Measurements from ENCODE around the gene JAG1. TPM values are rescaled to one million over a fixed set of nuclear protein-coding genes. Genes with fewer than 3 reads are reported as not detected.

Gene JAG1
- total RNA-seq, 2 experiments from 2014 or later: 0.15 to 0.40 TPM

DNA sequence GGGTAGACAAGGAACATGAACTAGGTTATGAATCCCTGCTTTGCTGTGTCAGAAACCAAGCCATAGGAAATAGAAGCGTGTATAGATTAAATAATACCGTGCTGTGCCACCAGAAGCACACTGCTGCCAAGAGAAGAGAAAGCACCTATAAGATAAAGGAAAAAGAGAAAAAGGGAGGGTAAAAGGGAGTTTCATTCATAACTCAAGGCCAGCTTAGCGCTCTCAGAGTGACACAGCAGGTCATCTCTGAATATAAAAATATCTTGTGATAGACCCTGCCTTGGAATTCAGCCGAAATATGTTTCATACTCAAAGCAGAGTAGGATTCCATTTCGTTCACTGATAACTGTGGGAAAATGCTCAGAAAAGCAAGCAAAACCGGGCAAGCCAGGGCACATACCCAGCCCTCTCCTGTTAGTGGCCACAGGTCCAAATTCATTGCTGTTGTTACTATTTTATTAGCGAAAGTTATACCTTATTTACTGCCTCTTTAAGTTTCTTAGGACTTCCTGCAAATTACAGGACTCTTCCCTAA is 8.7 kb downstream of the JAG1 start:
- Mint-ChIP-seq H3K36me3 (no peaks in the 10 kb centered on the region), H3K27ac (no peak overlapping the region), H3K27me3 (peaks cover 47% of the 10 kb centered on the region), H3K9me3 (no peaks in the 10 kb centered on the region), H3K4me3 (no peak overlapping the region), H3K4me1 (ENCODE audit: low read depth) (no peaks in the 10 kb centered on the region)
- intact Hi-C loops (cut with micrococcal nuclease): no loop called here
- ChIA-PET POLR2A (no interaction called here), CTCF (no interaction called here)
- DNase-seq: no peak

DNA sequence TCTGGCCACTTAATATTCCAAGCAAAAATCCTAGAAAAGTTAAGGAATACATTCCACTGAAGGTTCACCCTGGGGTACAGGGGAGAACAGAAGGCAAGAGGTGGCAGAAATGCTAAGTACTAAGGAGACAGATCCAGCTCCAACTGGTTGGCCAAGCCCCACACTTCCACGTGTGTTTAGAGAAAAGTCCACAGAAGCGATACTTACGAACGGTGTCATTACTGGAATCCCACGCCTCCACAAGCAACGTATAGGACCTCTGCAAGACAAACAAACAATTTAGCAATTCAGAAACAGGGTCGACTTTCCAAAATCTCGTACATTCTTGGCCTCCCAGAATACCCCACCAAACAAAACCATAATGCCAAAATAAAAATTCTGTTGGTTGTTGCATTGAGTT is 10.0 kb downstream of the JAG1 start:
- no peak overlapping the region for H3K4me3 Mint-ChIP-seq
- H3K9me3 Mint-ChIP-seq: no peaks in the 10 kb centered on the region
- CTCF ChIA-PET: no interaction called here
- intact Hi-C loops (cut with micrococcal nuclease): no loop called here
- peaks cover 45% of the 10 kb centered on the region for H3K27me3 Mint-ChIP-seq
- POLR2A ChIA-PET: no interaction called here
- no peak for DNase-seq
- no peaks in the 10 kb centered on the region for H3K36me3 Mint-ChIP-seq
- H3K4me1 Mint-ChIP-seq (ENCODE audit: low read depth): no peaks in the 10 kb centered on the region
- H3K27ac Mint-ChIP-seq: no peak overlapping the region

- intact Hi-C loops (cut with micrococcal nuclease): no loop called here
- Mint-ChIP-seq H3K36me3 (no peaks in the 10 kb centered on the region), H3K4me1 (ENCODE audit: low read depth) (no peaks in the 10 kb centered on the region), H3K4me3 (no peak overlapping the region), H3K9me3 (no peaks in the 10 kb centered on the region), H3K27ac (no peak overlapping the region), H3K27me3 (peaks cover 44% of the 10 kb centered on the region)
- ChIA-PET POLR2A (interaction anchor here (0.5 kb wide), 1 partner anchor 1084 kb away, joined by 3 read pairs; no protein-coding TSS in a partner anchor), CTCF (no interaction called here)
- no peak for DNase-seq
These were observed 10.9 kb downstream of the JAG1 start for GRCh38 chr20:10662661-10663458.

DNA sequence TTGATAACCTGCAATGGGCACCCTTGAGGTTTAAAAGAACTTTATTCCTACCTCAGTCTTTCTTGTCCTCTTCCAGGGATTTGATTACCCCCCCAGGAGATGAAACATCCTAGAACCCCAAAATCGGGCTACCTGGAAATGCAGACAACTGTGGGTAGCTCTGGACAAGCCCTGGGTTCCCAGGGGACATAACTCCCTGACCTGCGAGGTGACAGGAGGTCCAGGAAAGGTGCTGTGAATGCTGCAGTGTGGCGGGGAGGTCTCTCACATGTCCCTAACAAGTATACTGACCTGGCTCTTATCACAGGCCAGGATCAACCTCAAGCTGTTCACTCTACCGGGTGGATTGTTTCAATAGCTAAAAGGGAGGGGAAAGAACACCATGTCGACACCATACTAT is 11.6 kb downstream of the JAG1 start:
- CTCF ChIA-PET: no interaction called here
- intact Hi-C loops (cut with micrococcal nuclease): no loop called here
- no peak overlapping the region for H3K27ac Mint-ChIP-seq
- H3K36me3 Mint-ChIP-seq: no peaks in the 10 kb centered on the region
- POLR2A ChIA-PET: interaction anchor here (0.5 kb wide), 1 partner anchor 1083 kb away, joined by 3 read pairs; no protein-coding TSS in a partner anchor
- H3K4me1 Mint-ChIP-seq (ENCODE audit: low read depth): no peaks in the 10 kb centered on the region
- DNase-seq: no peak
- H3K9me3 Mint-ChIP-seq: no peaks in the 10 kb centered on the region
- peaks cover 40% of the 10 kb centered on the region for H3K27me3 Mint-ChIP-seq
- no peak overlapping the region for H3K4me3 Mint-ChIP-seq

DNA sequence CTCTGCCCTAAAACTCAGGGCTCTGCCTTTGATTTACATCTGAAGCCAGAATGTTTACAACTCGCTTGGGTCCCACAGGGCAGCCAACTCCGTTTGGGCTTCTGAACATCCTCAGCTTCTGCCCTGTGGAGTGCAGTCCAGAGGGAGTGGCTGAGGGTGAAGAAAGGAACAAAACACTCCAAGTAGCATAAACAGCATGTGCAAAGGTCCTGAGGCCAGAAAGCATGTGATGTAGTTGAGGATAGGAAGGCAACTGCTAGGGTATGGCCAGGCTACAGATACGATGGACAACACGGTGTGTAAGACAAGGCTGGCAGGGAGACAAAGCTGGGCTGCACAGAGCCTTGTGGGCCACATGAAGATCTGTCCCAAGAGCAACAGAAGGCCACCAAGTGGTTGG is 12.5 kb downstream of the JAG1 start:
- H3K4me3 Mint-ChIP-seq: no peak overlapping the region
- no peak overlapping the region for H3K27ac Mint-ChIP-seq
- H3K36me3 Mint-ChIP-seq: no peaks in the 10 kb centered on the region
- H3K27me3 Mint-ChIP-seq: peaks cover 40% of the 10 kb centered on the region
- CTCF ChIA-PET: no interaction called here
- intact Hi-C loops (cut with micrococcal nuclease): no loop called here
- H3K4me1 Mint-ChIP-seq (ENCODE audit: low read depth): no peaks in the 10 kb centered on the region
- H3K9me3 Mint-ChIP-seq: no peaks in the 10 kb centered on the region
- DNase-seq: no peak
- POLR2A ChIA-PET: no interaction called here

GRCh38 chr20:10660661-10661060 is 13.1 kb downstream of the JAG1 start:
- POLR2A ChIA-PET: no interaction called here
- H3K4me1 Mint-ChIP-seq (ENCODE audit: low read depth): no peaks in the 10 kb centered on the region
- H3K4me3 Mint-ChIP-seq: no peak overlapping the region
- CTCF ChIA-PET: no interaction called here
- no peak for DNase-seq
- intact Hi-C loops (cut with micrococcal nuclease): no loop called here
- no peaks in the 10 kb centered on the region for H3K9me3 Mint-ChIP-seq
- H3K27ac Mint-ChIP-seq: no peak overlapping the region
- peaks cover 36% of the 10 kb centered on the region for H3K27me3 Mint-ChIP-seq
- no peaks in the 10 kb centered on the region for H3K36me3 Mint-ChIP-seq

DNA sequence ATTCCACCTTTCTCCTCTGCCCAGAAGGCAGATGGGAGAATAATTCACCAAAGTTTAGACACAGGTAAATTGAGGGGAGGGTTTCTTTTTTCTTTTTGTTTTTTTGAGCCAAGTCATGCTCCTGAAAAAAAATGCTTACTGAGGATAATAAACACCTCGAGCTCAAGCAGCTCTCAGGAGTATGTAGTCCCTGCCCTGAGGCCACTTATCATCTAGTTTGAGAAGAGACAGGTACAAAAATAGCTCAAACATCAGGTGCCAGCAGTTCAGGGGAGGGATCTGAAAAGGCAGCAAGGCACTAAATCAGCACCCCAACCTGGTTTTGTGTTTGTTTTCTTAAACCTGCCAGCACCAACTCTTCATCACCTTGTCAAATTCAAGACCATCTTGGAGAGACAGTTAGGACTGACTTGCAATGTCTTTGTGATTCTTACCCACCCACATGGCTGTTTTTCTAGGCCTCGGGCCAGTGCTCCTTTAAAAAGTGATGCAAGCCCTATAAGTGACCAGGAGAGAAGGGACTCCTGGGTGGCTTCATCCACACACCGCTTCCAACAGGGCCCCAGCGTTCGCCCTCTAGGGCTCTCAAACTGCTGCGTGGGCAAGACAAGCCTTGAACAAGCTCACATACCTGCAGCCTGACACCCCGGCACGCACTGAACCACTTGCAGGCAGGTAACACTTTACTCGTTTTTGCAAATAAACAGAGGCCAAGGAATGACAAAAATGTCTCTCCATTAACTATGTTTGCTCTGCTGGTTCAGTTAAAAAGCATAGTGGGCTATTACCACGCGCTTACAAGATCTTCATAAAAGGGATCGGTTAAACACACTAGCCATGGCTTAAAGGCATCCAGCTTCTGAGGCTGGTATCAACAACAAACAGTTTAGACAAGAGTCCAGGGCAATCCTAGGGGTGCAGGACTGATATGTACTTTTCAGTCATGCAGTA is 13.9 kb downstream of the JAG1 start:
- DNase-seq: no peak
- POLR2A ChIA-PET: no interaction called here
- no peaks in the 10 kb centered on the region for H3K36me3 Mint-ChIP-seq
- no peak overlapping the region for H3K4me3 Mint-ChIP-seq
- no peaks in the 10 kb centered on the region for H3K4me1 Mint-ChIP-seq (ENCODE audit: low read depth)
- H3K9me3 Mint-ChIP-seq: no peaks in the 10 kb centered on the region
- CTCF ChIA-PET: interaction anchor here (1.2 kb wide), 1 partner anchor 191 kb away, joined by 3 read pairs; no protein-coding TSS in a partner anchor
- peaks cover 39% of the 10 kb centered on the region for H3K27me3 Mint-ChIP-seq
- intact Hi-C loops (cut with micrococcal nuclease): no loop called here
- no peak overlapping the region for H3K27ac Mint-ChIP-seq

DNA sequence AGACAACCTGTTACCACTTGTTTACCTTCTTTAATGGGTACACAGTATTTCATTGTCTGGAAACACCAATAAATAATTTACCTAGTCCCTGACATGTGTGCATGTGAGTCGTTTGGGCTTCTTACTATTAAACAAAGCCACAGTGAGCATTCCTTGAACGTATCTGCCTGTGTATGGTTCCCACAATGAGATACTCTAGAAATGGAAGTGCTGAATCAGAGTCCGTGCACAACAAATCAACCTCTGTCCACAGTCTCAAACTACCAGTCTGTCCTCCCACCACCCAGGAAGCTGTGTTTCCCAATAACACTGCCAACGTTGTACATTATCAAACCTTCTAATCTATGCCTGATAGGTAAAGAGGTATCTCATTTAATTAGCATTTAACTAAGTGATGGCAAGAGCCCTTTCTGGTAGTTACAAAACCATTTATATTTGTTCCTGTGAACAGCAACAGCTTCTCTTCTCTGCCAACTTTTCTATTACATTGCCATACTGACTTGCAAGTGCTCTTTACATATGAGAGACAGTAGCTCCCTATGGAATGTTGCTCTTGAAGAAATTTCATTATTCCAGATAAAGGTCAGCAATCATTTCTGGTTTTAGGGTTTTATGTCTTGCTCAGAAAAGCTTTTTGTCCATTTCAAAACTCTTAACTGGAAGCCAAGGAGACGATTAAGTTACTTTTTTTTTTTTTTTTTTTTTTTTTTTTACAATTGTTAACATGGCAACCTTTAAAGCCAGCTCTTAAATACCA is 14.7 kb downstream of the JAG1 start:
- Mint-ChIP-seq H3K27me3 (peaks cover 47% of the 10 kb centered on the region), H3K4me3 (no peak overlapping the region), H3K4me1 (ENCODE audit: low read depth) (no peaks in the 10 kb centered on the region), H3K27ac (no peak overlapping the region), H3K36me3 (no peaks in the 10 kb centered on the region), H3K9me3 (no peaks in the 10 kb centered on the region)
- ChIA-PET POLR2A (no interaction called here), CTCF (interaction anchor here (1.2 kb wide), 1 partner anchor 190 kb away, joined by 3 read pairs; no protein-coding TSS in a partner anchor)
- intact Hi-C loops (cut with micrococcal nuclease): no loop called here
- no peak for DNase-seq

DNA sequence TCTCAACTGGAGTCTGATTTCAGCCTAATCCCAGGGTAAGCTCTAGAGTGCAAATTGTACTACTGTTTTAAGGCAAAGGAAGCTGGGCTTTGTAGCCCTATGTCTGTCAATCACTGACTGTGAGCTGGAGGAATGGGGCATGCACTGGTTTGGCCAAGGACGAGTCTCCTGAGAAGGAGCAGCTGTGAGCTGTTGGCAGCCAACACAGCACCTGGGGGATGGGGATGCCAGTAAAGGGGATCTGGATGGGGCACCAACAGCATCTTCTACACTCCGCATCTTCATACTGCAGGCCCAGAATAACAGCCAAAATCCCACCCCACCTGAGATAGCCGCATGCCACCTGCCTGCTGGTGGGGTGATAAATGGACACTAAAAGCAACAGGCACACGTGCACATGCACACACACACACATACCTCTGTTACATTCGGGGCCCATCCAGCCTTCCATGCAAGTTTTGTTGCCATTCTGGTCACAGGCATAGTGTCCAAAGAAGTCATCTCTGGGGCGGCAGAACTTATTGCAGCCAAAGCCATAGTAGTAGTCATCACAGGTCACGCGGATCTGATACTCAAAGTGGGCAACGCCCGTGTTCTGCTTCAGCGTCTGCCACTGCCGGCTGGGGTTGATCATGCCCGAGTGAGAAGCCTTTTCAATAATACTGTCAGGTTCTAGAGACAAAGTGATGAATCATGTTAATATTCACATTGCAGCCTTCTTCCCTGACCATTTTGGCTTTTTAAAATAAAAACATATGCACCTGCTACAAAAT is 15.6 kb downstream of the JAG1 start:
- Mint-ChIP-seq H3K4me3 (no peak overlapping the region), H3K4me1 (ENCODE audit: low read depth) (no peaks in the 10 kb centered on the region), H3K36me3 (no peaks in the 10 kb centered on the region), H3K27me3 (peaks cover 43% of the 10 kb centered on the region), H3K27ac (no peak overlapping the region), H3K9me3 (no peaks in the 10 kb centered on the region)
- intact Hi-C loops (cut with micrococcal nuclease): no loop called here
- no peak for DNase-seq
- CTCF ChIA-PET: interaction anchor here (1.2 kb wide), 1 partner anchor 190 kb away, joined by 3 read pairs; no protein-coding TSS in a partner anchor
- POLR2A ChIA-PET: no interaction called here

DNA sequence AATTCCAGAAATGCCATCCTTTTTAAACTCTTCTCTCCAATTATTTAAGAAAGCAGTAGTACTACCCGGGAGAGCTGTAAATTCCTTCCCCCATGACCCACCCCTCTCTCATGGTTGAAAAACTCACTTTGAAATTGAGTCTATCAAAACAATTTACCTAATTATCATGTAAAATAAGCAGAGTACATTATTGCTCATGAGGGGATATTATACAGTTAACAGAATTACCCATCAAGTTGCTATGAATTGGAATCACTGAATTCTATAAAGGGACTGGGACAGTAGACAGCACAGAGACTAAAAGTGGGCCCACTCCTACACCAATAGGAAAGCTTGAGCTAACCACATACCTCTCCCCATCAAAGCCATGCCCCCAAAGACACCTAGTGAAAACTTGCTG is 16.3 kb downstream of the JAG1 start:
- no peaks in the 10 kb centered on the region for H3K36me3 Mint-ChIP-seq
- POLR2A ChIA-PET: no interaction called here
- CTCF ChIA-PET: no interaction called here

More for the DNA sequence above, 16.3 kb downstream of the JAG1 start:
- no peak overlapping the region for H3K4me3 Mint-ChIP-seq
- DNase-seq: no peak
- H3K4me1 Mint-ChIP-seq (ENCODE audit: low read depth): no peaks in the 10 kb centered on the region
- H3K9me3 Mint-ChIP-seq: no peaks in the 10 kb centered on the region
- no peak overlapping the region for H3K27ac Mint-ChIP-seq
- intact Hi-C loops (cut with micrococcal nuclease): no loop called here
- peaks cover 40% of the 10 kb centered on the region for H3K27me3 Mint-ChIP-seq

Data from activated CD4-positive, alpha-beta memory T cell treated with anti-CD3 and anti-CD28 coated beads for 36 hours (primary cell).